ENCODE measurements around the gene AMFR.

AMFR gene

DNA sequence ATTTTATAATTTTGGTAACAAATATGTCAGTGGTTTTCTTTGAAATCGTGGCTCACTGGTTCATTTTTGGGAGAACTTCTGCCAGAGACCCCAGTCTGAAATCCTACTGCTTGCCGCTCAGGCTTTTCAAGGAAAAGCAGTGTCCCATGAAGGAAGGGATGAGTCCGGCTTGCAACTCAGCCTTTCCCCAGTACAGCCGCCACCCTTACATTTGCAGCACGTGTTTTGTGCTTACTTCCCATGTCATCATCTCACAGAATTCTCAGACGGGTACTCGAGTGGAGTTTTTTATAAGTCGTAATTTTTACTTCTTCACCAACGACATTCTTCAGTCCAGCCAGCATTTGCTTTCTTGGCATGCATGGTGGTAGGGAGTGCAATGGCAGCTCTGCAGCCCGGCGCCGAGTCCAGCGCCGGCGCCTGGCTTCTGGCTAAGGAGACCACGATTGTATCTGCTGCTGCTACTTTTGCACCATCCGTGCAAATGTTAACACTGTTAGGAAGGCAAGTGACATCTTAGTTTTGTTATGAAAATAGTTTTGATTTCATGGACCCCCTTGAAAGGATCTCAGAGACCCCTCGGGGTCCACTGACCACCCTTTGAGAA, 111.0 kb downstream of the AMFR start:
- no peak for TF ChIP-seq POLR2AphosphoS5 (IDR thresholded peaks at IDR 0.05; ENCODE audit: low read depth, low read length)
- TF ChIP-seq, protein P1, sequence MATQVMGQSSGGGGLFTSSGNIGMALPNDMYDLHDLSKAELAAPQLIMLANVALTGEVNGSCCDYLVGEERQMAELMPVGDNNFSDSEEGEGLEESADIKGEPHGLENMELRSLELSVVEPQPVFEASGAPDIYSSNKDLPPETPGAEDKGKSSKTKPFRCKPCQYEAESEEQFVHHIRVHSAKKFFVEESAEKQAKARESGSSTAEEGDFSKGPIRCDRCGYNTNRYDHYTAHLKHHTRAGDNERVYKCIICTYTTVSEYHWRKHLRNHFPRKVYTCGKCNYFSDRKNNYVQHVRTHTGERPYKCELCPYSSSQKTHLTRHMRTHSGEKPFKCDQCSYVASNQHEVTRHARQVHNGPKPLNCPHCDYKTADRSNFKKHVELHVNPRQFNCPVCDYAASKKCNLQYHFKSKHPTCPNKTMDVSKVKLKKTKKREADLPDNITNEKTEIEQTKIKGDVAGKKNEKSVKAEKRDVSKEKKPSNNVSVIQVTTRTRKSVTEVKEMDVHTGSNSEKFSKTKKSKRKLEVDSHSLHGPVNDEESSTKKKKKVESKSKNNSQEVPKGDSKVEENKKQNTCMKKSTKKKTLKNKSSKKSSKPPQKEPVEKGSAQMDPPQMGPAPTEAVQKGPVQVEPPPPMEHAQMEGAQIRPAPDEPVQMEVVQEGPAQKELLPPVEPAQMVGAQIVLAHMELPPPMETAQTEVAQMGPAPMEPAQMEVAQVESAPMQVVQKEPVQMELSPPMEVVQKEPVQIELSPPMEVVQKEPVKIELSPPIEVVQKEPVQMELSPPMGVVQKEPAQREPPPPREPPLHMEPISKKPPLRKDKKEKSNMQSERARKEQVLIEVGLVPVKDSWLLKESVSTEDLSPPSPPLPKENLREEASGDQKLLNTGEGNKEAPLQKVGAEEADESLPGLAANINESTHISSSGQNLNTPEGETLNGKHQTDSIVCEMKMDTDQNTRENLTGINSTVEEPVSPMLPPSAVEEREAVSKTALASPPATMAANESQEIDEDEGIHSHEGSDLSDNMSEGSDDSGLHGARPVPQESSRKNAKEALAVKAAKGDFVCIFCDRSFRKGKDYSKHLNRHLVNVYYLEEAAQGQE (IDR thresholded peaks at IDR 0.05; ENCODE audit: insufficient read depth in 1 of 2, low read depth in 2 of 2, low read length in 2 of 2) = no peak
- no peak for TF ChIP-seq FOXP2 (optimal IDR thresholded peaks at IDR 0.05; ENCODE audit: borderline replicate concordance, extremely low read depth, extremely low read length, insufficient read depth)
- TF ChIP-seq TAF1 (IDR thresholded peaks at IDR 0.05; ENCODE audit: borderline replicate concordance, insufficient read depth, low read length) = no peak
- TF ChIP-seq SIN3A (IDR thresholded peaks at IDR 0.05; ENCODE audit: borderline replicate concordance, insufficient read depth, low read length) = no peak

DNA sequence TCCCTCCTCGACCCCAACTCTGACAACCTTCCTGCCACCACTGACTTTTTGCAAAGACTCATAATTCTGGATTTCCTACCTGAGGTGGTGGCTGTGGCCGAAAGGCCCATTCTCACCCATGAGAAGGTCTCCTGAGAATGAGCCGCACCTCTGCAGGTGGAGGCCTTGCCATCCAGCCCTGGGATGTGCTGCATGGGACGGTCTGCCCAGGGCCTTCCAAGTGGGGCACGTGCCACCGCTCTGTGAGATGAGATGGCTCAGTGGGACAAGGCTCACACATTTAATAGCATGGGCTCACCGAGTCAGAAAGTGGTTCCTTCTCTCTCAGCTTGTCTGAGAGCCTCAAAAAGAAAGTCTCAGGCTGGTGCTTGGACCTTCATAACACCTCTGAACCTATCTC, 112.8 kb downstream of the AMFR start:
- no peak for TF ChIP-seq SIN3A (IDR thresholded peaks at IDR 0.05; ENCODE audit: borderline replicate concordance, insufficient read depth, low read length)
- no peak for TF ChIP-seq FOXP2 (optimal IDR thresholded peaks at IDR 0.05; ENCODE audit: borderline replicate concordance, extremely low read depth, extremely low read length, insufficient read depth)
- TF ChIP-seq POLR2AphosphoS5 (IDR thresholded peaks at IDR 0.05; ENCODE audit: low read depth, low read length) = no peak
- no peak for TF ChIP-seq TAF1 (IDR thresholded peaks at IDR 0.05; ENCODE audit: borderline replicate concordance, insufficient read depth, low read length)
- TF ChIP-seq, protein P1 (IDR thresholded peaks at IDR 0.05; ENCODE audit: insufficient read depth in 1 of 2, low read depth in 2 of 2, low read length in 2 of 2) = no peak

GRCh38 chr16:56312028-56312300, 113.4 kb downstream of the AMFR start:
- no peak for TF ChIP-seq POLR2AphosphoS5 (IDR thresholded peaks at IDR 0.05; ENCODE audit: low read depth, low read length)
- TF ChIP-seq, protein P1 (IDR thresholded peaks at IDR 0.05; ENCODE audit: insufficient read depth in 1 of 2, low read depth in 2 of 2, low read length in 2 of 2) = no peak
- TF ChIP-seq TAF1 (IDR thresholded peaks at IDR 0.05; ENCODE audit: borderline replicate concordance, insufficient read depth, low read length) = no peak
- no peak for TF ChIP-seq SIN3A (IDR thresholded peaks at IDR 0.05; ENCODE audit: borderline replicate concordance, insufficient read depth, low read length)
- no peak for TF ChIP-seq FOXP2 (optimal IDR thresholded peaks at IDR 0.05; ENCODE audit: borderline replicate concordance, extremely low read depth, extremely low read length, insufficient read depth)
